ENCODE results near the gene ACADL.

ACADL gene

DNA sequence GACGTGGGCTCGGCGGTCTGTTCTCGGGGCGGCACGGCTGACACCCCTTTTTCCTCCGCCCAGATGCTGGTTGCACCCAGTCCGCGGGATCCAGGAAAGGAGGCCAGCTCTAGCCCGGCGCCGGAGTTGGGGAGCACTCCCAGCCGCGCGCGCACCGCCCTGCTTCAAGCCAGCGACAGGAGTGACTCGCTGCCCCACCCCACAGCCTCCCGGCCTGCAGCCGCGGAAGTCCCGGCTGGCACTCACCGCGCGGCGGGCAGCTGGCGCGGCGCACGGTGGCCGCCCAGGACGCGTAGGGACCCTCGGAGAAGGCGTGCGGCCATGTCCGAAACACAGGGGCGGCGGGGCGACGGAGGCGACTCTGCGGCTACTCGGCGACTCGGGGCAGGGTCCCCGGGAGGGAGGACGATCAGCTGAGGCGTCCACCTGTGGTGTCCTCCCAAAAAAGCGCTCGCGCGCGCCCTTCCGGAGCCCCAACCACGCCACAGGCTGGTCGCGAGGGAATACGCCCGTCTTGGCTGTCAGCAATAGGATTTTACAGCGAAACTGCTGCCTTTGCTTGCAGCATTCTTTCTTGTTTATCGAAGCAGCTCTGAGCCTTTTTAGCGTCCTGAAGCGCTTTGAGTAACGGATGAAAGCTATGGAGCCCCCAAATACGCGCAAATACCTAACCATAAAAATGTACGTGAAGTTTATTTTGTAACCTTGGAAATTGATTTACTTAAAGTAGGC, at the start of gene ACADL:
Gene ACADL (minus strand): TSS at position 507 of the 732 bp plus-strand sequence. CDS start 184 bp downstream, at position 323.
- DNase-seq: peak; percentile 1

DNA sequence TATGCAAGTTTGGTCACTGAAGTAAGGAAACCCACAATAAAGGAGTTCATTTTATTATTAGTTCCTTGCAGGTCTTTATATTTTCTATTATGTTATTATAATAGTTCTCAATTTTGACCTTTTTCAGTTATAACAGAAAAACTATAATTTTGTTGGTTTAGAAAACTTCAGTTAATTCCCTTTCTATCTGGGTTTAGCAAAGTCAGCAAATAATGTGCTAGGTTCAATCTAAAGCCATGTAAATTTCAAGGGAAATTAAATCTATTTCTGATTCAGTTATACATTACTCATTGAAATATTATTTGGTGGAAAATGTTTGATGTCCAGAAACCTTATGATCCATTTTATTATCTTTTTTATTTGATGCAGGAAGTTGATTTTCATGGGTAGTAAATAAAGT, 46.1 kb upstream of the ACADL start:
- DNase-seq: no peak

DNA sequence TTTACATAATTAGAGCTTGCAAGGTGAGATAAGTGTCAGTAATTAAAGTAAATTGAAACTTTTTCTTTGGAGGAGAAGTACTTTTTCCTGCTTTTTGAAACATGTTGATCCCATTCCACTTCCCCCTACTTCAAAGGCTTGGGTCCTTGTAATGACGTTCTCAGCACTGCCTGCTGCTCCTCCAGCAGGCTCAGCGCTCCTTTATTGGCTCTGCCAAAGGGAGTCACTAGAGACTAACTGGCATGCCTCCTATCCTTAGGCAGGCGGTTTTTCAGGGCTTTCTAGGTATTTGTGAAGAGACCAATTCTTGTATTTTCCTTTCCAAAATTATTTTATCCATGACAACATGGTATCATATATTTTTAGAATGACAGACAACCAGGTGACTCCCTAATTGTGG, 43.9 kb upstream of the ACADL start:
- no peak for DNase-seq

DNA sequence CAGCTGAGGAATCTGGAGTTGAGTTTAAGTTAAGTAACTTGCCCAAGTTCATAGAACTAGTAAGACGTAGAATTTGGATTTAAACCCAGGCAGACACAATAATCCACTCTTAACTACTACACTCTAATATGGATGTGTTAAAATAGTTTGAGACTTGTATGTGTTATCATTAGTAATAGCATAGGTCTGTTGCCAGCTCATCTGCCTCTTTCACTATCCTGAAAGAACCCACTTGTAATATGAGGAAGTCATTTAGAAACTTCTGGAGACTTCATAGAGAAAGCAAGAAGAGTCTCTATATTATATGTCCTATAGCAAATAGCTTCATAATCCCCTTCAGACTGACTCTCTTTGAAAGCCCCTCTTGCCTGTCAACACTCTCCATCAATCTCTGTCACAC, 43.0 kb upstream of the ACADL start:
- DNase-seq: no peak

DNA sequence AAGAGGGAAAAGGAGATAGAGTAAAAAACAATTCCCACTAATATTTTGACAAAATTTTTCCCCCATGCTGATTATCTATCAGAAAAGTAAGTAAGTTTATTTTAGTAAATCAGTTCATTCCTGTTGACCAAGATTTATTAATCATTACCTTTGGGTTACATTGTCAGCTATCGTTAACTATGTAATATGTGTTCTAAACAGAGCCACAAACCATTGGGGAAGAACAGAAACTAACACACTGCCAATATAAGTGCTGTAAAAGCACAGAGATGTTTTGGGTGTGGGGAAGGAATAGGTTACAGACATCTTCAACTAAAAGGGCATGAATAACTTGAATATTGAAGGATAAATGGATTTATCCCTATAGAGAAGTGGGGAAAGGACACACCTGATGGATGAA, 42.5 kb upstream of the ACADL start:
- DNase-seq: no peak

DNA sequence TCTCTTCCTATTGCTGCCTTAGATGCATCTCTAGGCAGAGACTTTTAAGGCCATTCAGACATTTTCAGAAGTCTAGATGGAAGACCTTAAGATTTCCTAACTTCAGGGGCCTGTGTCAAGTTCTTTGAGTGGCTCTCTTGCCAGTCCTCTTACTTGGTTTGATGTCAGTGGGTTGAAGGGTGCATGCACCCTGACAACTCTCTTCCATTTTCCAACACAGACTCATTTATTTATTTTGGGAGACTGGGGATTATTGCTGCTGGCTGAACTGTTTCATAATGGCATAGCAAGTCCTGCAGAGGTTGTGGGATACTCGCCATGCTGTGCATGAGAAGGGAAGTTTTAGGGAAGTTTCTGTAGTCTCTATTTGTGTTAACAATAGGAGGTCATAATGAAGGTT, 39.0 kb upstream of the ACADL start:
- DNase-seq: no peak

DNA sequence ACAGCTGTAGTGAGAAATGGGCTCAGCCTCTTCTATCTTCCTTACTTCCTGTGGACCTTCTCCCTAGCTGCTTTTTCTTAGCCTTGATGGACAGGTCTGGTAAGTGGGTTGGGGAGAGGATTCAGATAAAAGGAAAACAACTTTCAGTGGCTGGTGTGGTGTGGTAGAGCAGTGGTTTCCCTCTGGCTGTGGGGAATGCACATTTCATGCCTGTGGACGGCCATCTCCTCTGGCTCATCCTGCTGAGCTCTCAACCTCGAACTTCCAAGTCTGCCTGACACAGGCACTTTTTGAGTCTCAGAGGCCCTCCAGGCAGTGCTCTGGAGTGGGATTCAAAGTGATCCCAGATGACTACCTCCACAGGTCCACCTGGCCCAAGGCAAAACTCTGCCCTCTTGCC, 38.6 kb upstream of the ACADL start:
- no peak for DNase-seq

DNA sequence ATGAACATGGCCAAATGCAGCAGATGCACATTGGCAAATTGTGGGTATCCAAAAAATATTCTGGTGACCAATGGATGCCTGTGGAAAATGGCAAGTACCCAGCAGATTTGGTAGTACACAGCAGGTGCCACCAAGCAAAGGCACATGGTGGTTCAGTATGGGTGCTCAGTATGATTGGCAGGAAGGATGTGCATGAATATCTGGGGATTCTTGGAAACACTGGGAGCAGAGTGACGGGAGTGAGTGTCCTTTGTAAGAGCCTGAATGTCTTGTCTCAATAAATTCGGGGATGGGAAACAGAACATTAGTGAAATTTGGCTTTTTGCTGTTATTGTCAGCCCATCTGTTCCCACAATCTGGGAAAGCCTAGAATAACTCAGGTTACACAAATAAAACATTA, 36.8 kb upstream of the ACADL start:
- DNase-seq: no peak

DNA sequence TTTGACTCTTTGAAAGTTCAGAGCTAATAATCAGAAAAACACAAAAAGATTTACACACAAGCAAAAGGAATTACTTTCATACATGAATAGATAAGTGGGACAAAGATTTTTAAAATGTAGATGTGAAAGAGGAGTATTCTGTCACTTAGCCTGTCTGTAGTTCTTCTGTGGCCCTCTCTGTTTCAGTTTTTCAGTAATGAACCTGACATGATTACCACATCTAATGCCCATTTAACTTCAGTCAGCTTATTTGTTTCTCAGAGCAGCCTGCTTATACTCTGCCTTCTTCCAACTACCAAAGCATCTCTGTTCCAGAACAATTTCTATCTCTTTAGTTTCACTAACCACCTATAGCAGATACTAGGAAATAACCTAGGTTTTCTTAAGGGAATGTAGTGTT, 34.4 kb upstream of the ACADL start:
- DNase-seq: no peak

DNA sequence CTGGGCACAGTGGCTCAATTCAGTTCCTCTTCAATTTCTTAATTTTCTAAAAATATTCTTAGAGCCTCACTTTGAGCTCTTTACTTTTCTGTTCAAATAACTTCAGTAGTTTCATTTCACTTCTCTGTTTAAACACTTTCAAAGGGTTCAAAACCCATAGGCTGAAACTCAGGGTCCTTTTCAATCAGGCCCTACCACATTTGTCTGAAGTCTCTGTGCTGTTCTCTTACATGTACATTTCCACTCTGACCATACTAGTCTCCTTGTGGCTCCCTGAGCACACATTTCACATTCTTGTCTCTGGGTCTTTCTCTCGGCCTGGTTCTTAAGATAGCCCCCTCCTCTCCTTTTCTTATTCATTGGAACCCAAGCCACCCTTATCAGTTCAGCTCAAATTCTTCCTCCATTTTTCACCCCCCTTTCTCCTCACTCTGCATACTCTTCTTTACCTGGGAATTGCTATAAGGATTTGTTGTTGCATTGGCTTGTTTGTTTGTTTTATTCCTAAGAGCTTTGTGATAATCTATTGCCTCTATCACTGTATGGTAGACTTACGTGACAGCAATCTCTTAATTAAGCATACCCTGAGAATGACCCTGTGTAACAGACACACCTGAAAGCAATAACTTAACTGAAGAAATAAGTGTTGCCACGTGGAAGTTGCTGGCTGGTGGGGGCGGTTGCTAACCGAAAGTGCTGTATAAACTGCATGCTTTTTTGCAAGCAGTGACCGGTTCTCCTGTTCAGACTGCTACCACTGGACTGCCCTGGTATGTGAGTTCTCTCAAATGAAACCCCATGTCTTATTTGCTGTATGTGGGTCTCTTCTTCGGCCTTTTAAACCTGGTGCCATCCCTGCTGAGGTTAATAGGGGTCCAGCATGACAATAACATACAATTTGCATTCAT, 27.7 kb upstream of the ACADL start:
- no peak for DNase-seq

DNA sequence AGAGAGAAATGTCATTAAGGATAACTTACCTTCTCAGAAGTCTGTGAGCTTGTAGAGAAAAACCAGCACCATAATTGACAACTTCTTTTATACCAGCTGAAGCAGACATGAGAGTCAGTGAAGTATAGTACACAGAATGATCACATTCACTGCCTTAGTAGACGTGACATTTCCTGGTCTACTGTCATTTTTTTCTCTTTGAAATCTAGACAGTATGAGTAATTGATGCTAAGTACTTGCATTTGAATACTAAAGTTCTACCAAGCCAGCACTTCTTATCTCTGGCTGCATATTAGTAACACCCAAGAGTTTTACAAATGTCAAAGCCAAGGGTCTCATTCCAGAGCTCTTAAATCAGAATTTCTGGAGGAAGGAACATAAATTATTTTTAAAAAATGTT, 25.4 kb upstream of the ACADL start:
- DNase-seq: no peak

DNA sequence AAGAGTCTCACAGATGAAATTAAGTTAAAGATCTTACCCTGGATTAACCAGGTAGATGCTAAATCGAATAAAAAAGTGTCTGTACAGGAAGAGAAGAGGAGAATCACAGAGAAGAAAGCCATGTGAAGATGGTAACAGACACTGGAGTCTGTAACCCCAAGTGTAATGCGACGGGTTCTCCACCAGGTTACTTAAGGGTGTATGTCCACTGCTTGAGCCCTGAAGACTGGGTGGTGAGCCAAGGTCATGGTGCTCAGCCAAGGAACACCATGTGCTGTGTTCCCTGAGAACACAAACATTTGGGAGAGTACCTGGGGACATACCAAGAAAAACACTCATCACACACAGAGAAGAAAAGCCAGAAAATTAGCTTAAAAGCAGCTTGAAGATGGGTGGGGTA, 8.2 kb upstream of the ACADL start:
- DNase-seq: no peak

DNA sequence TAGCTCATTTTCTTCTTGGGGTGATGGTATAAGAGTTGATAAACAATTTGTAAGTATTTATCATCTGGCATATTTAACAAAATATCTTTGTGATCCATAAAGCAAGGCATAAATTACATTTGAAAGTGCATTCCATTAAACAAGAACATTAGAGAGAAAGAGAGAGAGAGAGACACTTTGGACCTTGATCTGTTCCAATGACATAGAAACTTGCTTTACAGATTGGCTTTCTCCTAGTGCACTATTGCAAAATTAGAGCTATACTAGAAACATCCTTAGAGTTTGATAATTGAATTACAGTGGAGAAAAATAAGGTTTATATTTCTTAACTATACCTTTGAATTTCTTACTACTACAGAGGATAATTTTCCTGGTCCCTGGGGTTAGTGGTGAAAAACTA, 5.7 kb upstream of the ACADL start:
- DNase-seq: no peak

DNA sequence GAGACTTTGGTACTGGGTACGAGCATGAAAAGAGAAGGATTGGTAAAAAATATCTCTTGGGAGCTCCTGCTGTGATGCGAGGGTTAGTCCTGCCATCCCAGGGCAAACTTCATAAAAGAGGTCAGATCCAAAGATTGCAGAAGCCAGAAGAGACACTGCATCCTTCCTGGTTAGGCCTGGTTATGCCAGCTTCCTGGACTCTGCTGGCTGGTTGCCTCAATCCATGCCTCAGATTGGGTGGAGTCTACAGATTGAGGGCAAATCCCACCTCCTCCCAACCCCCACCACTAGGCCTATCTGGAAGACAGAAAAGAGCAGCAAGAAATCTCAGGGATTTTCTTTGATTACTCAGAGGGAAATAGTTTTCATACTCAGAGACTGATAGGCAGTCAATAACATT, 5.3 kb upstream of the ACADL start:
- DNase-seq: no peak

DNA sequence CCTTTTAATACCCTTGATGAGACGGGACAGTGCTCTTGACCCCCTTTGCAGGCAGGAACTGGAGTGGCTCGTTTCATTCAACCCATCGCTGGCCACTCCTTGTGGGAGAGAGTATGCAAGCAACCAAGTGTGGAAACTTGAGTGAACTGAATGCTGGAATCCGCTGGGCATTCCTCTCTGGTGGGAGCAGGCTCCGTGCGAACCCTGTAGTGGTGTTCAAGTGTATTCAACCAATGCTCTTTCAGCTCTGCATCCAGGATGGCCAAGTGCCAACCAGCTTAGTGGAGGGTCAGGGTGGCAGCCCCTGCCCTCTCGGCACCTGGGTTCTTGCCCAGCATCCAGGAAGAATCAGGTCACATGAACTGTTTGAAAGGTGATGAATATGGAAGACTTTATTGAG, 3.3 kb upstream of the ACADL start:
- DNase-seq: no peak

DNA sequence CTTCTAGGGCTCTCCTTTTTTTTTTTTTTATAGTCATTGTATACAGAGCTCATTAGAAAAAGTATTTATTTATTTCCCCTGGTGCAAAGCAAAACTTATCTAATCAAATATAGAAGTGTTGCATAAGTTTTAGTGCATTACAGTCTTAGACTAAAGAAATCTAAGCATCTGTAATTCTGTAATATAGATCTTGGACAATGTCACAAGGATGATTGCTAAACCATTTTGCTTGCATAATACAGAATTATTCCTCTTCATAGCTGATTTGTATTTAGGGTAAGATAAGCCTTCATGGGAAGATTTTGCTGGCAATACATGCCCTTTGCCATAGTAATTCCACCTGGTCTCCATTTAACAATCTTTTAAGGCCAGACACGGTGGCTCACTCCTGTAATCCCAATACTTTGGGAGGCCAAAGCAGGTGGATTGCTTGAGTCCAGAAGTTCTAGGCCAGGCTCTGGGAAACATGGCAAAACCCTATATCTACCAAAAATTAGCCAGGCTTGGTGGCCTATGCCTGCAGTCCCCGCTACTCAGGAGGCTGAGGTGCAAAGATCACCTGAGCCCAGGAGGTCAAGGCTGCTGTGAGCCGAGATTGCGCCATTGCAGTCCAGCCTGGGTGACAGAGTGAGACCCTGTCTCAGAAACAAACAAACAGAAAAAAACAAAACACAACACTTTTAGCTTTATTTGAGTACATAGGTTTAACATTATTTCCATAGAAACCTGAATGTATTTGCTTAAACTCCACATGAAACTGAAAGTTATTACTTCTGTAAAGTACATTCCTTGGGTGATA, 2.2 kb upstream of the ACADL start:
- no peak for DNase-seq

DNA sequence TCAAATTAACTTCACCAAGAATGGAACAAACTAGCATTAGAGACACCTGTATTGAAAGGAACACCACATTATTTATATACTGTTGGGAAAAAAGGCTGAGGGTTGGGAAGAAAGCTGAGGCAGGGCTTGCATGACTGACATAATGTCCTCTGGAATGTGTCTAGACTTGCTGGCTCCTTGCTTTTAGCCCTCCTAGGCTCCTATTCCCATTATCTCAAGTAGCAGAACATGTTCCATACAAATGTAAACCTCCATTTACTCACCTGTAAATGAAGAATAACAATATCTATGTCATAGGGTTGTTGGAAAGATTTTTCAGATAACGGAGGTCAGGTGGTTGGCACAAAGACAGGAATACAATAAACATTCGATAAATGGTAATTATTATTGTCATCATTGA, 976 bp upstream of the ACADL start:
- no peak for DNase-seq

DNA sequence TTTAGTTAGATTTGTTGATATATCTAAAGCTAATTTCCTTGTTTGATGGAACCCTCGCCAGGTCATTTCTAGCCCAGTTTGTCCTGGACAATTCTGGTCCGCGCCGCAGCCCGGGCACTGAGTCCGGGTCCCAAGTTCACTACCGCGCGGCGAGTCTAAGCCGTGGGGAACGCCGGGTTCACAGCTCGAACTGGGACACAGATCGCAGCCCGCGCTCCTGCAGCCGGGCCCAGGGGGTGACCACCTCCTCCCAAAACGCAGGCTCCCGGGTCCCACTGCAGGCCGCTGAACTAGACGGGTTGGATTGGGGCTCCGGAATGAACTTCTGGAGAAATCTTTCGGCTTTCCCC, 681 bp downstream of the ACADL start:
- no peak for DNase-seq

DNA sequence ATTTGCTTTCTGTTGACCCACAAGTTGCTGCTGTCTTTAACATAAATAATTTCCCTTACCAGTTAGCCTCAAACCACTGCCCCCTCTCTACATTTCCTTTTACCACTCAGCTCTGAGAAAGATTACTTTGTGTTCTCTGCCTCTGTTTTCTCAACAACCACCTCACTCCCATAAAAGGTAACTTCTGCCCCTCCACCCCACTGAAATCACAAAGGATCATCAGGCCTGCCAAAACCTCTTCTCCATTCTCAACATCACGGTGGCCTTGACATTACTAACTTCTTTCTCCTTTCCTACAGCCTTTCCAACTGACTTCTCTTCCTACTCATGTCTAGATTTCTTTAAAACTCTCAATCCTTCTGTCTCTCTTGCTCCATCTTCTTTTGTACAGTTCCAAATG, 10.1 kb downstream of the ACADL start:
- DNase-seq: no peak

DNA sequence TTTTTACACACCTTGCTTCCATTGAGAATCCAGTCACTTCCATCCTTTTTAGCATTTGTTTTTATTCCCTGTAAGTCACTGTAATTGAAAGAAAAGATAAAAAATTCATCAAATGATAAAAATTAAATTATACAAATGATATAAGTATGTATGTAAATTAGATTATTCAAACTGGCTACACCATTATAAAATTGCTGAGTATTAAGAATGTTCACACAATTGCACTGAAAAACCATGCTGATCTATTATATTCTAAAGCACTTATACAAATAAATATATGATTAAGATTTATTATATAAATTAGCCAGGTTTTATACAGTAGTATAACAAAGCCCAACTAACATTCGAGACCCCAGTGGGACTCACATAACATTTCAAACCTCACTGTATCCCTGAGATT, 15.1 kb downstream of the ACADL start:
- DNase-seq: no peak

DNA sequence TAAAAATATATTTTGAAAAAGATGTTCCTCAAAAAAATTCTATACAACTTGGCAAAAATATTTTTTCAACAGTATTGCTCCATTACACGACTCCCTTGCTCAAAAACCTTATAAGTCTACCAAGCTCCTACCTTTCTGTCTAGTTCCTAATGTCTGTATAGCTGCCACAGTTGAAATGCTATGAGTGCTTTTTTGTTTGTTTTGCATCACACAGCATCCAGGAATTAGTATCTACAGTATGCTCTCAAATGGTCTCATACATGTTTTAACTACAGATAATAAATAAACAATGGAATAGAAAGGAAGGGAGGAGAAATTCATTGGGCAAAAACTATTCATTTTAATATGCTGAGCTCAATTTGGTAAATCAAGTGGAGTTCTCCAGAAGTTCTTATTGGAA, 17.3 kb downstream of the ACADL start:
- DNase-seq: no peak

DNA sequence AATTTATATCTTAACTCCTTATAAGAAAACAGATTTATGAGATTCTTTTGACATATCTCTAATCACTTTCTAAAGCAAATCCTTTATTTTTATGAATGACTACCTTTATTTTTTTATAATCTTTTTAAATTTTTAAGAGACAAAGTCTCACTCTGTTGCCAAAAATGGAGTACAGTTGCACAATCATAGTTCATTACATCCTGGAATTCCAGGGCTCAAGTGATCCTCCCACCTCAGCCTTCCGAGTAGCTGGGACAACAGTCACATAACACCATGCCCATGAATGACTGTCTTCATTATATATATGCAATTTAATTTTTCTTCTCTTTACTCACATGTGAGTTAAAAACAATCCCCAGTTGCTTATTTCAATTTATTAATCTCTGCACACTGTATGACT, 21.7 kb downstream of the ACADL start:
- DNase-seq: no peak

DNA sequence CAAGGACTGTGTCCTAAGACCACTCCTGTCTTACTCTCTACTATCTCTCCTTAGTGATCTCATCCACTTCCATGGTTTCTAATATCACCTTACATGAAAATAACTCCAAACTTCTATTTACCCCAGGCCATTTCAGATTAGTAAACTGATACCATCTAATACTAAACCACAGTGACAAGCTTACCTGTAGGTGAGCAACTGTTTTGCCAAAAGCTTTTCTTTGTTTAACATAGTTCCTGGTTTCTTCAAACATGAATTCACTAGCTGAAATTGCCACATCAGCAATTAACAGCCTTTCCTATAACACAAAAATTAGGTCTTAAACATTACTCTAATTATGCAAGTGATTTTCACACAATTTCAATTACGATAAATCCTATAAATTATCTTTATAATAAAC, 22.1 kb downstream of the ACADL start:
- DNase-seq: no peak

DNA sequence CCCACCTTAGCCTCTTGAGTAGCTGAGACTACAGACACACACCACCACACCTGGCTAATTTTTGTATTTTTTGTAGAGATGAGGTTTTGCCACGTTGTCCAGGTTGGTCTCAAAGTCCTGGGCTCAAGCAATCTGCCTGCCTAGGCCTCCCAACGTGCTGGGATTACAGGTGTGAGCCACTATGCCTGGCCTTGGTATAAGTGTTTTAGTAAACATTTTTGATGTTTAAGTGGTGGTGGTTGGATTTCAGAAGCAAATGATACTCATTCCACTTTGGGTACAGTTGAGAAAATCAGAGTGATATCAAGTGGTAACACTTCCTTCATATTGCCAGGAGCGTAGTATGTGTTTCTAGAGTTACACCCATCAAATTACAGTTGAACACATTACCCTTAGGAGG, 25.4 kb downstream of the ACADL start:
- no peak for DNase-seq
